CD14-positive monocyte (primary cell): ENCODE measurements around the gene EIF4B. TPM values are rescaled to one million over a fixed set of nuclear protein-coding genes. Genes with fewer than 3 reads are reported as not detected.

Experiments
- DNase-seq, 3 donors: peaks; one replicate each; pipeline ENCODE4 v3.0.0-alpha.2; 2011 to 2022
- H2AFZ ChIP-seq: 2 replicates; pipeline ENCODE4 v1.6.0; 2012; ENCODE audit warnings: mild to moderate bottlenecking, low read depth, low read length, inconsistent platforms; ENCODE audit not compliant: insufficient read depth, poor library complexity, severe bottlenecking
- H3K27ac ChIP-seq, 2 donors: 1 replicate in 1 of 2; 2 replicates in 1 of 2; pipeline ENCODE4 v1.5.1; 2012 to 2013; ENCODE audit warnings: low read length in 2 of 2, control low read depth in 1 of 2, inconsistent platforms in 1 of 2, low read depth in 1 of 2, mild to moderate bottlenecking in 1 of 2
- H3K27me3 ChIP-seq, 2 donors: one replicate each; pipeline versions ENCODE4 v1.6.0 to v1.6.1; 2011 to 2013; ENCODE audit warnings: low read length in 2 of 2; ENCODE audit not compliant: control insufficient read depth in 2 of 2, insufficient read depth in 2 of 2
- H3K36me3 ChIP-seq, 2 donors: replicated peaks in 1 of 2; 1 replicate in 1 of 2; 2 replicates in 1 of 2; pipeline versions ENCODE4 v1.5.1 to v1.6.1; 2012 to 2013; ENCODE audit warnings: low read length in 2 of 2, control low read depth in 1 of 2, inconsistent platforms in 1 of 2, mild to moderate bottlenecking in 1 of 2; ENCODE audit not compliant: insufficient read depth in 2 of 2, control insufficient read depth in 1 of 2
- H3K4me1 ChIP-seq, 2 donors: 1 replicate in 1 of 2; 2 replicates in 1 of 2; pipeline versions ENCODE4 v1.5.1 to v1.6.1; 2012 to 2013; ENCODE audit warnings: low read length in 2 of 2, control low read depth in 1 of 2, inconsistent platforms in 1 of 2, mild to moderate bottlenecking in 1 of 2, moderate library complexity in 1 of 2; ENCODE audit not compliant: insufficient read depth in 2 of 2, control insufficient read depth in 1 of 2
- H3K4me2 ChIP-seq: replicated peaks from 2 replicates; pipeline ENCODE3; 2012; ENCODE audit warnings: low read length, moderate library complexity, mild to moderate bottlenecking; ENCODE audit not compliant: poor library complexity, severe bottlenecking; ENCODE audit errors: extremely low read depth
- H3K4me3 ChIP-seq, 3 experiments: fragments of 200-600 bp in 1 of 3; sonication (generic) in 1 of 3; replicated peaks in 1 of 3; 1 replicate in 2 of 3; 2 replicates in 1 of 3; pipeline ENCODE4 v1.5.1; 2011 to 2013; ENCODE audit warnings: low read length in 3 of 3, mild to moderate bottlenecking in 3 of 3, control low read depth in 2 of 3, low read depth in 2 of 3, inconsistent platforms in 1 of 3, moderate library complexity in 1 of 3
- H3K79me2 ChIP-seq: 2 replicates; pipeline ENCODE4 v1.6.0; 2012; ENCODE audit warnings: mild to moderate bottlenecking, control low read depth, inconsistent platforms, low read length, moderate library complexity; ENCODE audit not compliant: insufficient read depth
- H3K9ac ChIP-seq: 2 replicates; pipeline ENCODE4 v1.6.0; 2017; ENCODE audit warnings: low read length, mild to moderate bottlenecking; ENCODE audit not compliant: insufficient read depth, poor library complexity, severe bottlenecking
- H3K9me3 ChIP-seq, 2 donors: replicated peaks in 1 of 2; 1 replicate in 1 of 2; 2 replicates in 1 of 2; pipeline versions ENCODE4 v1.5.1 to v1.6.1; 2012 to 2013; ENCODE audit warnings: low read length in 2 of 2, control low read depth in 1 of 2; ENCODE audit not compliant: control insufficient read depth in 1 of 2, insufficient read depth in 1 of 2
- H4K20me1 ChIP-seq: 2 replicates; pipeline ENCODE4 v1.6.0; 2012; ENCODE audit warnings: mild to moderate bottlenecking, low read length, control low read depth, moderate library complexity; ENCODE audit not compliant: insufficient read depth
- H3K27ac Mint-ChIP-seq, 7 donors: one replicate each; pipeline ENCODE4 v1.8.0; 2020; ENCODE audit warnings: mild to moderate bottlenecking in 7 of 7, mixed read lengths in 7 of 7, moderate library complexity in 6 of 7, inconsistent platforms in 2 of 7
- H3K27me3 Mint-ChIP-seq, 3 donors: one replicate each; pipeline ENCODE4 v1.8.0; 2021 to 2022; ENCODE audit warnings: low read depth in 3 of 3, mild to moderate bottlenecking in 3 of 3, mixed read lengths in 3 of 3, moderate library complexity in 3 of 3, inconsistent platforms in 1 of 3
- H3K36me3 Mint-ChIP-seq, 2 donors: one replicate each; pipeline ENCODE4 v1.8.0; 2020; ENCODE audit warnings: mixed read lengths in 2 of 2, inconsistent platforms in 1 of 2, mild to moderate bottlenecking in 1 of 2
- H3K4me1 Mint-ChIP-seq: one replicate; pipeline ENCODE4 v1.8.0; 2020; ENCODE audit warnings: mild to moderate bottlenecking, mixed read lengths
- H3K4me3 Mint-ChIP-seq, 2 donors: one replicate each; pipeline ENCODE4 v1.8.0; 2020; ENCODE audit warnings: mild to moderate bottlenecking in 2 of 2, mixed read lengths in 2 of 2, moderate library complexity in 1 of 2
- H3K9me3 Mint-ChIP-seq, 7 donors: one replicate each; pipeline ENCODE4 v1.8.0; 2020 to 2022; ENCODE audit warnings: mixed read lengths in 7 of 7, mild to moderate bottlenecking in 6 of 7, moderate library complexity in 6 of 7, inconsistent platforms in 2 of 7
- WGBS: methylation state at CpG from one replicate; pipeline ENCODE4 v1.1.5; 2013; ENCODE audit warnings: missing lambda C conversion rate; ENCODE audit not compliant: insufficient coverage; 5-methylcytosine and 5-hydroxymethylcytosine counted together
- intact Hi-C, 2 donors: fragments of 100-400 bp; cut with micrococcal nuclease; formaldehyde crosslinking; loops; one replicate each; pipeline versions ENCODE4 v1.15.0 to v1.15.1; 2023
- polyA plus RNA-seq, 3 donors: library from polyadenylated mRNA; depleted of rRNA in 1 of 3; unstranded in 2 of 3; stranded (reverse) in 1 of 3; fragments of 300-500 nt in 2 of 3; fragments of >200 nt in 1 of 3; fragmentation: Illumina TruSeq in 2 of 3; gene quantifications; 1 replicate in 2 of 3; 2 replicates in 1 of 3; pipeline ENCODE4 v1.2.3, GENCODE V29; 2012 to 2021
- TF ChIP-seq, protein P1 (sequence below): fragments of 200-600 bp; IDR thresholded peaks from one replicate; pipeline ENCODE4 v1.8.0; 2022; ENCODE audit warnings: antibody characterized with exemption, mild to moderate bottlenecking

Gene EIF4B
- polyA plus RNA-seq, 3 donors: 41.2 to 185 (median 58.6) TPM

DNA sequence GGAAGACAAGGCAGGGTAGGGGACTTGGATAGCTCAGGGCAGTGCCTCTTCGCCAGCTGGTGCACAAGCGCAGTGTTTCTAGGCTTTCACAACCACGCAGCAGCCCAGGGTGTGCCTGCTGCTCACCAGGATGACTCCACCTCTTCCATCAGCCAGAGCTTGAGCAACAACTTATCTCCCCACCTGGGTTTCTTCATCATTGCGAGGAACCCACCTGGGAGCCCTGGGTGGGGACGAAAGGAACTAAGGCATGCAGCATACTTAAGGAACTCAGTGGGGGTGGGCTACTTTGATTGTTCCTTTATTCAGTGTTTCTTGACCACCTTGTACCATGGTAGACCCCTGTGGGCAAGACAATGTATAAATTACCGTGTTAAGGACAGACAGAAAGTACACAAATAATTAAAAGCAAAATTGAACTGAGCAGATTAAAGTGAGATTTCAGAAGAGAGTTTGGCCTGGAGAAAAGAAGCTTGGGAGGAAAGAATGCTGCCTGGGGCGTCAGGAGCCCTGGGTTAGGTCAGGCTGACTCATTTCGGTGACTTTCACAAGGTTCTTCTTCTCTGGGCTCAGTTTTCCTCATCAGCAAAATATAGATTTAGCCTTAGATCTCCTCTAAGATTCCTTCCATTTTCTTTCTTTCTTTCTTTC is 34.5 kb upstream of the EIF4B start:
- Histone ChIP-seq H3K27me3 (no peaks in the 10 kb centered on the region), H2AFZ (no peak overlapping the region), H3K9ac (no peak overlapping the region), H3K4me1 (no peaks in the 10 kb centered on the region), H3K27ac (no peak overlapping the region), H3K36me3 (no peaks in the 10 kb centered on the region), H3K9me3 (no peaks in the 10 kb centered on the region), H3K4me2 (no peak overlapping the region), H4K20me1 (no peaks in the 10 kb centered on the region), H3K4me3 (no peak overlapping the region), H3K79me2 (no peaks in the 10 kb centered on the region)
- H3K4me3 Mint-ChIP-seq: no peak overlapping the region
- H3K27me3 Mint-ChIP-seq: peaks cover 0 to 6% (median 5%) of the 10 kb centered on the region in 3 donors
- WGBS: 77% methylated on average over 5 of the region's 8 CpGs
- H3K9me3 Mint-ChIP-seq: peaks cover 0 to 2% (median 0%) of the 10 kb centered on the region in 7 donors
- TF ChIP-seq, protein P1, sequence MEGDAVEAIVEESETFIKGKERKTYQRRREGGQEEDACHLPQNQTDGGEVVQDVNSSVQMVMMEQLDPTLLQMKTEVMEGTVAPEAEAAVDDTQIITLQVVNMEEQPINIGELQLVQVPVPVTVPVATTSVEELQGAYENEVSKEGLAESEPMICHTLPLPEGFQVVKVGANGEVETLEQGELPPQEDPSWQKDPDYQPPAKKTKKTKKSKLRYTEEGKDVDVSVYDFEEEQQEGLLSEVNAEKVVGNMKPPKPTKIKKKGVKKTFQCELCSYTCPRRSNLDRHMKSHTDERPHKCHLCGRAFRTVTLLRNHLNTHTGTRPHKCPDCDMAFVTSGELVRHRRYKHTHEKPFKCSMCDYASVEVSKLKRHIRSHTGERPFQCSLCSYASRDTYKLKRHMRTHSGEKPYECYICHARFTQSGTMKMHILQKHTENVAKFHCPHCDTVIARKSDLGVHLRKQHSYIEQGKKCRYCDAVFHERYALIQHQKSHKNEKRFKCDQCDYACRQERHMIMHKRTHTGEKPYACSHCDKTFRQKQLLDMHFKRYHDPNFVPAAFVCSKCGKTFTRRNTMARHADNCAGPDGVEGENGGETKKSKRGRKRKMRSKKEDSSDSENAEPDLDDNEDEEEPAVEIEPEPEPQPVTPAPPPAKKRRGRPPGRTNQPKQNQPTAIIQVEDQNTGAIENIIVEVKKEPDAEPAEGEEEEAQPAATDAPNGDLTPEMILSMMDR: no peak
- intact Hi-C loops: no loop called here
- no peaks in the 10 kb centered on the region for H3K36me3 Mint-ChIP-seq
- DNase-seq: no peak
- no peaks in the 10 kb centered on the region for H3K4me1 Mint-ChIP-seq
- H3K27ac Mint-ChIP-seq: no peak overlapping the region

DNA sequence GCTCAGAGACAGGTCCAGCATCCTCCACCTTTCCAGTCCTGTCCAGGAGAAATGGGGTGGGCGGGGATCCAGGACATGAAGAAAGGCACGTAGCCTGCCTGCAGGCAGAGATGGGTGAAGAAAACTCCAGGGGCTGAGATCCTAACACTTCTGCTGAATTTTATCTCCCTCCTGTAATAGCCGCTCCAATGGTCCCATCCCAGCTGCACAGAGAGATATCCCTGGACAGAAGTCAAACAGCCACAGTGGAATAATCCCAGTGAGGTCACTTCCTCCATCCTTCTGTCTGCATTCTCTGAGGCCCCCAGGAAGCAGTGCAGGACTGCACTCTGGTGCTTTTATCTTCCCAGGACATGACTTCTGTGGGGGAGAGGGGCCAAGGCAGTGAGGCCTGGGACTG is 31.1 kb upstream of the EIF4B start:
- TF ChIP-seq, protein P1: no peak
- Histone ChIP-seq H2AFZ (no peak overlapping the region), H3K36me3 (no peaks in the 10 kb centered on the region), H3K9ac (no peak overlapping the region), H3K4me2 (no peak overlapping the region), H3K4me1 (no peaks in the 10 kb centered on the region), H3K79me2 (no peaks in the 10 kb centered on the region), H3K27me3 (peaks cover 0 to 2% of the 10 kb centered on the region in 2 donors), H3K27ac (no peak overlapping the region), H3K9me3 (no peaks in the 10 kb centered on the region), H3K4me3 (no peak overlapping the region), H4K20me1 (no peaks in the 10 kb centered on the region)
- no peak overlapping the region for H3K27ac Mint-ChIP-seq
- no peak for DNase-seq
- peaks cover 0 to 2% (median 0%) of the 10 kb centered on the region in 7 donors for H3K9me3 Mint-ChIP-seq
- no peak overlapping the region for H3K4me3 Mint-ChIP-seq
- H3K36me3 Mint-ChIP-seq: no peaks in the 10 kb centered on the region
- intact Hi-C loops: no loop called here
- H3K4me1 Mint-ChIP-seq: no peaks in the 10 kb centered on the region
- H3K27me3 Mint-ChIP-seq: peaks cover 8 to 12% (median 11%) of the 10 kb centered on the region in 3 donors
- WGBS: 100% methylated on average over 1 of the region's 3 CpGs
